ENCODE measurements around the gene FXYD1.
"Not testable (repeated sequence)": the region's sequence is repeated elsewhere in the genome, so short reads cannot be mapped to it uniquely, and the experiment has no call there.

Gene FXYD1

GRCh38 chr19:35150445-35150844, 11.8 kb downstream of the FXYD1 start:
- CTCF ChIA-PET: interaction anchor here (0.6 to 1.2 kb wide), 3 partner anchors 9 to 66 kb away, joined by 3 read pairs; no protein-coding TSS in a partner anchor
- Mint-ChIP-seq H3K4me1 (peaks cover 31% of the 10 kb centered on the region), H3K4me3 (no peak overlapping the region), H3K9me3 (no peaks in the 10 kb centered on the region), H3K27ac (no peak overlapping the region), H3K27me3 (peaks cover 26% of the 10 kb centered on the region), H3K36me3 (peaks cover 40% of the 10 kb centered on the region)
- no peak for DNase-seq

GRCh38 chr19:35151273-35152065, 12.8 kb downstream of the FXYD1 start:
- CTCF ChIA-PET: interaction anchor here (1.2 to 4.1 kb wide), 2 partner anchors 8 to 65 kb away, joined by 3 to 50 read pairs; partner anchors contain the start of gene FXYD7
- DNase-seq: no peak
- Mint-ChIP-seq H3K4me3 (no peak overlapping the region), H3K9me3 (no peaks in the 10 kb centered on the region), H3K27me3 (peaks cover 26% of the 10 kb centered on the region), H3K27ac (no peak overlapping the region), H3K36me3 (peaks cover 48% of the 10 kb centered on the region), H3K4me1 (peaks cover 37% of the 10 kb centered on the region)

GRCh38 chr19:35153129-35153522, 14.5 kb downstream of the FXYD1 start:
- H3K4me3 Mint-ChIP-seq: peak overlapping the region; percentile 98
- peaks cover 53% of the 10 kb centered on the region for H3K36me3 Mint-ChIP-seq
- peaks cover 51% of the 10 kb centered on the region for H3K4me1 Mint-ChIP-seq
- peaks cover 22% of the 10 kb centered on the region for H3K27me3 Mint-ChIP-seq
- CTCF ChIA-PET: interaction anchor here (0.6 to 4.1 kb wide), 5 partner anchors 10 to 89 kb away, joined by 3 to 50 read pairs (median 7); partner anchors contain the start of gene FXYD7
- H3K27ac Mint-ChIP-seq, H3K9me3 Mint-ChIP-seq, DNase-seq: not testable (repeated sequence)

- peak; percentile 83 for DNase-seq
- Mint-ChIP-seq H3K4me3 (peak overlapping the region; percentile 98), H3K27ac (peak overlapping the region; percentile 95), H3K4me1 (peaks cover 59% of the 10 kb centered on the region), H3K9me3 (no peaks in the 10 kb centered on the region), H3K27me3 (peaks cover 22% of the 10 kb centered on the region), H3K36me3 (peaks cover 59% of the 10 kb centered on the region)
- CTCF ChIA-PET: interaction anchor here (0.6 to 4.1 kb wide), 16 partner anchors 9 to 192 kb away, joined by 3 to 50 read pairs (median 4); partner anchors contain the start of gene FXYD7
Measured at GRCh38 chr19:35153701-35154524, 15.3 kb downstream of the FXYD1 start.

GRCh38 chr19:35154525-35155406, 16.1 kb downstream of the FXYD1 start, which contains the start of gene FXYD5:
Gene FXYD5 (plus strand): TSS chr19:35154735. CDS start chr19:35155551, 816 bp downstream.
- Mint-ChIP-seq H3K27ac (peak within 1 kb of the TSS; percentile 95), H3K9me3 (no peaks in the 10 kb centered on the region), H3K4me1 (peaks cover 67% of the 10 kb centered on the region), H3K4me3 (peak within 1 kb of the TSS; percentile 98), H3K36me3 (peaks cover 62% of the 10 kb centered on the region), H3K27me3 (peaks cover 22% of the 10 kb centered on the region)
- CTCF ChIA-PET: interaction anchor here (0.7 to 4.1 kb wide), 14 partner anchors 9 to 191 kb away, joined by 3 to 50 read pairs (median 4); partner anchors contain the start of gene FXYD7
- peak; percentile 85 for DNase-seq

- Mint-ChIP-seq H3K36me3 (peaks cover 67% of the 10 kb centered on the region), H3K27me3 (peaks cover 22% of the 10 kb centered on the region), H3K9me3 (no peaks in the 10 kb centered on the region), H3K27ac (peak overlapping the region; percentile 95), H3K4me1 (peaks cover 64% of the 10 kb centered on the region), H3K4me3 (peak overlapping the region; percentile 98)
- CTCF ChIA-PET: no interaction called here
- DNase-seq: peak; percentile 58
Measured at GRCh38 chr19:35155441-35155840, 16.8 kb downstream of the FXYD1 start.

GRCh38 chr19:35155981-35156672, 17.5 kb downstream of the FXYD1 start:
- Mint-ChIP-seq H3K27ac (peak overlapping the region; percentile 95), H3K9me3 (peaks cover 3% of the 10 kb centered on the region), H3K27me3 (peaks cover 18% of the 10 kb centered on the region), H3K36me3 (peaks cover 70% of the 10 kb centered on the region), H3K4me3 (peak overlapping the region; percentile 98), H3K4me1 (peaks cover 63% of the 10 kb centered on the region)
- CTCF ChIA-PET: no interaction called here
- no peak for DNase-seq

- peaks cover 74% of the 10 kb centered on the region for H3K36me3 Mint-ChIP-seq
- H3K27me3 Mint-ChIP-seq: peaks cover 13% of the 10 kb centered on the region
- H3K4me3 Mint-ChIP-seq: peak overlapping the region; percentile 98
- no peak for DNase-seq
- CTCF ChIA-PET: no interaction called here
- H3K27ac Mint-ChIP-seq: peak overlapping the region; percentile 95
- peaks cover 65% of the 10 kb centered on the region for H3K4me1 Mint-ChIP-seq
- peaks cover 8% of the 10 kb centered on the region for H3K9me3 Mint-ChIP-seq
Measured at GRCh38 chr19:35156673-35157014, 18.0 kb downstream of the FXYD1 start.

GRCh38 chr19:35157431-35157830, 18.8 kb downstream of the FXYD1 start:
- peak overlapping the region; percentile 55 for H3K27ac Mint-ChIP-seq
- H3K36me3 Mint-ChIP-seq: peaks cover 82% of the 10 kb centered on the region
- peak overlapping the region; percentile 98 for H3K4me3 Mint-ChIP-seq
- peaks cover 13% of the 10 kb centered on the region for H3K9me3 Mint-ChIP-seq
- CTCF ChIA-PET: interaction anchor here (1.9 kb wide), 1 partner anchor 60 kb away, joined by 5 read pairs; no protein-coding TSS in a partner anchor
- peaks cover 67% of the 10 kb centered on the region for H3K4me1 Mint-ChIP-seq
- no peak for DNase-seq
- H3K27me3 Mint-ChIP-seq: peaks cover 5% of the 10 kb centered on the region

GRCh38 chr19:35159606-35160005, 21.0 kb downstream of the FXYD1 start:
- peaks cover 69% of the 10 kb centered on the region for H3K4me1 Mint-ChIP-seq
- CTCF ChIA-PET: no interaction called here
- peaks cover 98% of the 10 kb centered on the region for H3K36me3 Mint-ChIP-seq
- peak overlapping the region; percentile 21 for H3K27ac Mint-ChIP-seq
- DNase-seq: no peak
- no peaks in the 10 kb centered on the region for H3K27me3 Mint-ChIP-seq
- peaks cover 24% of the 10 kb centered on the region for H3K9me3 Mint-ChIP-seq
- no peak overlapping the region for H3K4me3 Mint-ChIP-seq

- H3K4me1 Mint-ChIP-seq: peaks cover 73% of the 10 kb centered on the region
- H3K27ac Mint-ChIP-seq: peak overlapping the region; percentile 52
- DNase-seq: no peak
- H3K4me3 Mint-ChIP-seq: no peak overlapping the region
- peaks cover 31% of the 10 kb centered on the region for H3K9me3 Mint-ChIP-seq
- CTCF ChIA-PET: interaction anchor here (1.2 to 1.6 kb wide), 2 partner anchors 19 to 56 kb away, joined by 3 to 4 read pairs; no protein-coding TSS in a partner anchor
- H3K27me3 Mint-ChIP-seq: no peaks in the 10 kb centered on the region
- H3K36me3 Mint-ChIP-seq: peaks cover 99% of the 10 kb centered on the region
Measured at GRCh38 chr19:35160629-35161433, 22.2 kb downstream of the FXYD1 start.

- no peak overlapping the region for H3K4me3 Mint-ChIP-seq
- H3K36me3 Mint-ChIP-seq: peaks cover 99% of the 10 kb centered on the region
- CTCF ChIA-PET: interaction anchor here (1.2 to 1.6 kb wide), 2 partner anchors 20 to 56 kb away, joined by 3 to 4 read pairs; no protein-coding TSS in a partner anchor
- H3K9me3 Mint-ChIP-seq: peaks cover 37% of the 10 kb centered on the region
- no peak overlapping the region for H3K27ac Mint-ChIP-seq
- no peak for DNase-seq
- H3K4me1 Mint-ChIP-seq: peaks cover 73% of the 10 kb centered on the region
- no peaks in the 10 kb centered on the region for H3K27me3 Mint-ChIP-seq
Measured at GRCh38 chr19:35161434-35161743, 22.8 kb downstream of the FXYD1 start.
